SK-N-SH (cell line): ENCODE data around the gene NT5C1A. TPM values are rescaled to one million over a fixed set of nuclear protein-coding genes. Genes with fewer than 3 reads are reported as not detected.

Experiments used
- polyA plus RNA-seq, 3 experiments: library from polyadenylated mRNA; depleted of rRNA; stranded (reverse); fragments of >200 nt; gene quantifications; 2 replicates each; pipeline ENCODE4 v1.2.3, GENCODE V29; 2012

The NT5C1A gene
- polyA plus RNA-seq, 1 of the 3 experiments (the other 2 are of a cell fraction), result 0.12 TPM

Other genes starting within 250 kb of the NT5C1A start
- gene BMP8A, start 180.5 kb downstream of the NT5C1A start, polyA plus RNA-seq (2012; rRNA removed), result 0.05 and 0.16 TPM in 2 replicates
- 63.0 and 68.8 TPM in 2 replicates for gene PABPC4, start 95.3 kb downstream of the NT5C1A start, polyA plus RNA-seq (2012; rRNA removed)
- not detected in 2 replicates for gene HEYL, start 32.5 kb downstream of the NT5C1A start, polyA plus RNA-seq (2012; rRNA removed)
- gene HPCAL4, start 19.3 kb upstream of the NT5C1A start, polyA plus RNA-seq (2012; rRNA removed), result 0.15 and 0.55 TPM in 2 replicates
- gene PPIE, start 66.8 kb upstream of the NT5C1A start, polyA plus RNA-seq (2012; rRNA removed), result 78.4 and 105 TPM in 2 replicates
- 0.34 and 0.44 TPM in 2 replicates for gene OXCT2, start 99.2 kb upstream of the NT5C1A start, polyA plus RNA-seq (2012; rRNA removed)
- 0.07 and 0.16 TPM in 2 replicates for gene BMP8B, start 116.8 kb upstream of the NT5C1A start, polyA plus RNA-seq (2012; rRNA removed)
- gene TRIT1, start 211.4 kb upstream of the NT5C1A start, polyA plus RNA-seq (2012; rRNA removed), result 11.8 and 15.4 TPM in 2 replicates
- 0.48 and 0.57 TPM in 2 replicates for gene MYCL, start 229.8 kb upstream of the NT5C1A start, polyA plus RNA-seq (2012; rRNA removed)